ENCODE results near the gene SRP19.
"Not testable (repeated sequence)": the region's sequence is repeated elsewhere in the genome, so short reads cannot be mapped to it uniquely, and the experiment has no call there.

Gene SRP19

GRCh38 chr5:112892776-112893175 lies 31.7 kb downstream of the SRP19 start:
- Histone ChIP-seq H3K27me3 (ENCODE audit: control insufficient read depth in 1 of 2, insufficient read depth in 2 of 2, low read length in 2 of 2) (no peaks in the 10 kb centered on the region), H3K4me1 (ENCODE audit: control insufficient read depth, insufficient read depth, low read length) (peaks cover 6% of the 10 kb centered on the region), H3K9ac (ENCODE audit: low read length in 2 of 2) (no peak overlapping the region), H3K4me3 (ENCODE audit: low read length in 2 of 2) (no peak overlapping the region), H3K9me3 (ENCODE audit: control insufficient read depth in 2 of 2, low read length in 2 of 2) (no peaks in the 10 kb centered on the region), H3K36me3 (ENCODE audit: control insufficient read depth in 2 of 2, insufficient read depth in 2 of 2, low read length in 2 of 2) (peaks cover 12 to 13% of the 10 kb centered on the region in 2 donors), H3K27ac (ENCODE audit: low read length) (no peak overlapping the region)

- Histone ChIP-seq H3K27me3 (ENCODE audit: control insufficient read depth in 1 of 2, insufficient read depth in 2 of 2, low read length in 2 of 2) (no peaks in the 10 kb centered on the region), H3K9ac (ENCODE audit: low read length in 2 of 2) (peak overlapping the region in 1 of 2 donors; percentile 15), H3K4me3 (ENCODE audit: low read length in 2 of 2) (no peak overlapping the region), H3K36me3 (ENCODE audit: control insufficient read depth in 2 of 2, insufficient read depth in 2 of 2, low read length in 2 of 2) (peaks cover 17 to 28% of the 10 kb centered on the region in 2 donors), H3K27ac (ENCODE audit: low read length) (peak overlapping the region; percentile 24), H3K9me3 (ENCODE audit: control insufficient read depth in 2 of 2, low read length in 2 of 2) (no peaks in the 10 kb centered on the region), H3K4me1 (ENCODE audit: control insufficient read depth, insufficient read depth, low read length) (peaks cover 6% of the 10 kb centered on the region)
Observed at GRCh38 chr5:112895682-112896081, 34.6 kb downstream of the SRP19 start.

- H3K36me3 ChIP-seq (ENCODE audit: control insufficient read depth in 2 of 2, insufficient read depth in 2 of 2, low read length in 2 of 2), result peaks cover 11 to 39% of the 10 kb centered on the region in 2 donors
- no peak overlapping the region for H3K9ac ChIP-seq (ENCODE audit: low read length in 2 of 2)
- H3K27ac ChIP-seq (ENCODE audit: low read length), result no peak overlapping the region
- no peak overlapping the region for H3K4me3 ChIP-seq (ENCODE audit: low read length in 2 of 2)
- no peaks in the 10 kb centered on the region for H3K27me3 ChIP-seq (ENCODE audit: control insufficient read depth in 1 of 2, insufficient read depth in 2 of 2, low read length in 2 of 2)
- no peaks in the 10 kb centered on the region for H3K9me3 ChIP-seq (ENCODE audit: control insufficient read depth in 2 of 2, low read length in 2 of 2)
- peaks cover 2% of the 10 kb centered on the region for H3K4me1 ChIP-seq (ENCODE audit: control insufficient read depth, insufficient read depth, low read length)
Observed at GRCh38 chr5:112902561-112902960, 41.5 kb downstream of the SRP19 start.

- H3K27ac ChIP-seq (ENCODE audit: low read length); H3K27me3 ChIP-seq (ENCODE audit: control insufficient read depth in 1 of 2, insufficient read depth in 2 of 2, low read length in 2 of 2); H3K9me3 ChIP-seq (ENCODE audit: control insufficient read depth in 2 of 2, low read length in 2 of 2); H3K4me1 ChIP-seq (ENCODE audit: control insufficient read depth, insufficient read depth, low read length); H3K9ac ChIP-seq (ENCODE audit: low read length in 2 of 2); H3K4me3 ChIP-seq (ENCODE audit: low read length in 2 of 2): not testable (repeated sequence)
- peaks cover 15 to 30% of the 10 kb centered on the region in 2 donors for H3K36me3 ChIP-seq (ENCODE audit: control insufficient read depth in 2 of 2, insufficient read depth in 2 of 2, low read length in 2 of 2)
Observed at GRCh38 chr5:112904996-112905395, 43.9 kb downstream of the SRP19 start.

GRCh38 chr5:112906637-112907036 lies 45.5 kb downstream of the SRP19 start:
- peaks cover 11 to 19% of the 10 kb centered on the region in 2 donors for H3K36me3 ChIP-seq (ENCODE audit: control insufficient read depth in 2 of 2, insufficient read depth in 2 of 2, low read length in 2 of 2)

GRCh38 chr5:112907166-112907631 lies 46.1 kb downstream of the SRP19 start:
- Histone ChIP-seq H3K36me3 (ENCODE audit: control insufficient read depth in 2 of 2, insufficient read depth in 2 of 2, low read length in 2 of 2) (peaks cover 10 to 17% of the 10 kb centered on the region in 2 donors), H3K27ac (ENCODE audit: low read length) (no peak overlapping the region), H3K4me3 (ENCODE audit: low read length in 2 of 2) (no peak overlapping the region), H3K27me3 (ENCODE audit: control insufficient read depth in 1 of 2, insufficient read depth in 2 of 2, low read length in 2 of 2) (no peaks in the 10 kb centered on the region), H3K9ac (ENCODE audit: low read length in 2 of 2) (peak overlapping the region in 1 of 2 donors; percentile 6), H3K9me3 (ENCODE audit: control insufficient read depth in 2 of 2, low read length in 2 of 2) (no peaks in the 10 kb centered on the region), H3K4me1 (ENCODE audit: control insufficient read depth, insufficient read depth, low read length) (peaks cover 2% of the 10 kb centered on the region)

More at GRCh38 chr5:112906637-112907036, 45.5 kb downstream of the SRP19 start:
- no peaks in the 10 kb centered on the region for H3K9me3 ChIP-seq (ENCODE audit: control insufficient read depth in 2 of 2, low read length in 2 of 2)
- H3K4me3 ChIP-seq (ENCODE audit: low read length in 2 of 2), result no peak overlapping the region
- peaks cover 2% of the 10 kb centered on the region for H3K4me1 ChIP-seq (ENCODE audit: control insufficient read depth, insufficient read depth, low read length)
- H3K27ac ChIP-seq (ENCODE audit: low read length), result no peak overlapping the region
- no peaks in the 10 kb centered on the region for H3K27me3 ChIP-seq (ENCODE audit: control insufficient read depth in 1 of 2, insufficient read depth in 2 of 2, low read length in 2 of 2)
- H3K9ac ChIP-seq (ENCODE audit: low read length in 2 of 2), result peak overlapping the region in 1 of 2 donors; percentile 6

GRCh38 chr5:112908854-112909253 lies 47.8 kb downstream of the SRP19 start:
- H3K4me3 ChIP-seq (ENCODE audit: low read length in 2 of 2), result no peak overlapping the region
- H3K27me3 ChIP-seq (ENCODE audit: control insufficient read depth in 1 of 2, insufficient read depth in 2 of 2, low read length in 2 of 2), result no peaks in the 10 kb centered on the region
- H3K9me3 ChIP-seq (ENCODE audit: control insufficient read depth in 2 of 2, low read length in 2 of 2), result no peaks in the 10 kb centered on the region
- H3K27ac ChIP-seq (ENCODE audit: low read length), result no peak overlapping the region
- peaks cover 2% of the 10 kb centered on the region for H3K4me1 ChIP-seq (ENCODE audit: control insufficient read depth, insufficient read depth, low read length)
- H3K36me3 ChIP-seq (ENCODE audit: control insufficient read depth in 2 of 2, insufficient read depth in 2 of 2, low read length in 2 of 2), result peaks cover 6 to 12% of the 10 kb centered on the region in 2 donors
- H3K9ac ChIP-seq (ENCODE audit: low read length in 2 of 2), result no peak overlapping the region

- H3K36me3 ChIP-seq (ENCODE audit: control insufficient read depth in 2 of 2, insufficient read depth in 2 of 2, low read length in 2 of 2), result peaks cover 7 to 12% of the 10 kb centered on the region in 2 donors
- H3K9me3 ChIP-seq (ENCODE audit: control insufficient read depth in 2 of 2, low read length in 2 of 2), result no peaks in the 10 kb centered on the region
- no peak overlapping the region for H3K9ac ChIP-seq (ENCODE audit: low read length in 2 of 2)
- H3K4me1 ChIP-seq (ENCODE audit: control insufficient read depth, insufficient read depth, low read length), result peaks cover 2% of the 10 kb centered on the region
- H3K27ac ChIP-seq (ENCODE audit: low read length), result no peak overlapping the region
- H3K27me3 ChIP-seq (ENCODE audit: control insufficient read depth in 1 of 2, insufficient read depth in 2 of 2, low read length in 2 of 2), result no peaks in the 10 kb centered on the region
- H3K4me3 ChIP-seq (ENCODE audit: low read length in 2 of 2), result no peak overlapping the region
Observed at GRCh38 chr5:112910529-112910928, 49.4 kb downstream of the SRP19 start.

GRCh38 chr5:112914584-112914983 lies 53.5 kb downstream of the SRP19 start:
- H3K9me3 ChIP-seq (ENCODE audit: control insufficient read depth in 2 of 2, low read length in 2 of 2), result no peaks in the 10 kb centered on the region
- peaks cover 9 to 14% of the 10 kb centered on the region in 2 donors for H3K36me3 ChIP-seq (ENCODE audit: control insufficient read depth in 2 of 2, insufficient read depth in 2 of 2, low read length in 2 of 2)
- H3K27ac ChIP-seq (ENCODE audit: low read length), result no peak overlapping the region

GRCh38 chr5:112915831-112916230 lies 54.7 kb downstream of the SRP19 start:
- Histone ChIP-seq H3K27ac (ENCODE audit: low read length) (no peak overlapping the region), H3K36me3 (ENCODE audit: control insufficient read depth in 2 of 2, insufficient read depth in 2 of 2, low read length in 2 of 2) (peaks cover 9 to 16% of the 10 kb centered on the region in 2 donors), H3K4me3 (ENCODE audit: low read length in 2 of 2) (no peak overlapping the region), H3K9me3 (ENCODE audit: control insufficient read depth in 2 of 2, low read length in 2 of 2) (no peaks in the 10 kb centered on the region), H3K27me3 (ENCODE audit: control insufficient read depth in 1 of 2, insufficient read depth in 2 of 2, low read length in 2 of 2) (no peaks in the 10 kb centered on the region), H3K9ac (ENCODE audit: low read length in 2 of 2) (no peak overlapping the region), H3K4me1 (ENCODE audit: control insufficient read depth, insufficient read depth, low read length) (peaks cover 22% of the 10 kb centered on the region)

More at GRCh38 chr5:112914584-112914983, 53.5 kb downstream of the SRP19 start:
- H3K4me3 ChIP-seq (ENCODE audit: low read length in 2 of 2), result no peak overlapping the region
- H3K9ac ChIP-seq (ENCODE audit: low read length in 2 of 2), result no peak overlapping the region
- H3K4me1 ChIP-seq (ENCODE audit: control insufficient read depth, insufficient read depth, low read length), result peaks cover 14% of the 10 kb centered on the region
- no peaks in the 10 kb centered on the region for H3K27me3 ChIP-seq (ENCODE audit: control insufficient read depth in 1 of 2, insufficient read depth in 2 of 2, low read length in 2 of 2)

GRCh38 chr5:112917453-112917995 lies 56.4 kb downstream of the SRP19 start:
- peaks cover 27% of the 10 kb centered on the region for H3K4me1 ChIP-seq (ENCODE audit: control insufficient read depth, insufficient read depth, low read length)

More at GRCh38 chr5:112917453-112917995, 56.4 kb downstream of the SRP19 start:
- Histone ChIP-seq H3K27ac (ENCODE audit: low read length) (no peak overlapping the region), H3K36me3 (ENCODE audit: control insufficient read depth in 2 of 2, insufficient read depth in 2 of 2, low read length in 2 of 2) (peaks cover 9 to 16% of the 10 kb centered on the region in 2 donors), H3K9ac (ENCODE audit: low read length in 2 of 2) (peak overlapping the region in 1 of 2 donors; percentile 13), H3K9me3 (ENCODE audit: control insufficient read depth in 2 of 2, low read length in 2 of 2) (no peaks in the 10 kb centered on the region), H3K4me3 (ENCODE audit: low read length in 2 of 2) (no peak overlapping the region), H3K27me3 (ENCODE audit: control insufficient read depth in 1 of 2, insufficient read depth in 2 of 2, low read length in 2 of 2) (no peaks in the 10 kb centered on the region)

Measured in stomach smooth muscle (tissue), 2 donors.